ENCODE measurements around the gene HMGCLL1.

DNA sequence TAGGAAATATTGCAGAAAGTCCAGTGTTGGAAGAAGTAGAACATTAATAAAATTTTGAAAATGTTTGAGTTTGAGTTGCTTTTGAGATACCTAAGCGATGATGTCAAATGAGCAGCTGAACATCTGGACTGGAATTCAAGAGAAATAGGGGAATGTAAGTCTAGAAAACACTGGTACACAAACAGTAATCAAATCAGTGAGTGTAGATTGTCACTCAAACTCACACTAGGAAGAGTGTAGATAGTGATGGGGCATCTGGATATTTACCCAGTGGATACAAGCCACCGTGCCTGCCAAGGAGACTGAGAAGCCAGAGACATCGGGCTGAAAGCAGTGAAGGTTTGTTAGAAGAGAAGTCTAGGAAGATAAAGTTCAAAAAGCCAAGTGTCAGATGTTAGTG lies 2.2 kb downstream of the HMGCLL1 start:
- TF ChIP-seq, protein P1, sequence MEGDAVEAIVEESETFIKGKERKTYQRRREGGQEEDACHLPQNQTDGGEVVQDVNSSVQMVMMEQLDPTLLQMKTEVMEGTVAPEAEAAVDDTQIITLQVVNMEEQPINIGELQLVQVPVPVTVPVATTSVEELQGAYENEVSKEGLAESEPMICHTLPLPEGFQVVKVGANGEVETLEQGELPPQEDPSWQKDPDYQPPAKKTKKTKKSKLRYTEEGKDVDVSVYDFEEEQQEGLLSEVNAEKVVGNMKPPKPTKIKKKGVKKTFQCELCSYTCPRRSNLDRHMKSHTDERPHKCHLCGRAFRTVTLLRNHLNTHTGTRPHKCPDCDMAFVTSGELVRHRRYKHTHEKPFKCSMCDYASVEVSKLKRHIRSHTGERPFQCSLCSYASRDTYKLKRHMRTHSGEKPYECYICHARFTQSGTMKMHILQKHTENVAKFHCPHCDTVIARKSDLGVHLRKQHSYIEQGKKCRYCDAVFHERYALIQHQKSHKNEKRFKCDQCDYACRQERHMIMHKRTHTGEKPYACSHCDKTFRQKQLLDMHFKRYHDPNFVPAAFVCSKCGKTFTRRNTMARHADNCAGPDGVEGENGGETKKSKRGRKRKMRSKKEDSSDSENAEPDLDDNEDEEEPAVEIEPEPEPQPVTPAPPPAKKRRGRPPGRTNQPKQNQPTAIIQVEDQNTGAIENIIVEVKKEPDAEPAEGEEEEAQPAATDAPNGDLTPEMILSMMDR (IDR thresholded peaks at IDR 0.05): no peak
- no peak for TF ChIP-seq POLR2A (IDR thresholded peaks at IDR 0.05)
